Measurements from ENCODE around the gene CST5.
"Not testable (repeated sequence)": the region's sequence is repeated elsewhere in the genome, so short reads cannot be mapped to it uniquely, and the experiment has no call there.

Gene CST5

DNA sequence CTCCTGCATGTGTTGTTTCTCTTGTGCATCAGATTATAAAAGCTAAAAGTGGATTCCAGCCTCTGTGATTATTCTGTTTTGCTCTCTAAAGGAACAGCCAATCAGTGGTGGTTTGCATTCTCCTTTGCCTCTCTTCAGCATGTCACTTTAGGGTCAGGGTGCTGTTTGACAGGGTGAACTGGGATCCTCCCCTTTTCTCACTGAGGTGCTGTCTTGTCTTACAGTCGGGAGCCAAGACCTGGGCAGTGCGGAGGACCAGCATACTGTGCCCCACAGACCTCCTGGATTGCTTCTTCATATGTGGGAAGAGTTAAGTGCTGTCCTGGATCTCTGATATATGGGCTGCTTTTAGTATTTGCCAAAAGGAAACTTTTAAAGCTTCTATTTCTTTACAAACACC is 37.9 kb downstream of the CST5 start:
- no peak for DNase-seq (ENCODE audit: low spot score)

DNA sequence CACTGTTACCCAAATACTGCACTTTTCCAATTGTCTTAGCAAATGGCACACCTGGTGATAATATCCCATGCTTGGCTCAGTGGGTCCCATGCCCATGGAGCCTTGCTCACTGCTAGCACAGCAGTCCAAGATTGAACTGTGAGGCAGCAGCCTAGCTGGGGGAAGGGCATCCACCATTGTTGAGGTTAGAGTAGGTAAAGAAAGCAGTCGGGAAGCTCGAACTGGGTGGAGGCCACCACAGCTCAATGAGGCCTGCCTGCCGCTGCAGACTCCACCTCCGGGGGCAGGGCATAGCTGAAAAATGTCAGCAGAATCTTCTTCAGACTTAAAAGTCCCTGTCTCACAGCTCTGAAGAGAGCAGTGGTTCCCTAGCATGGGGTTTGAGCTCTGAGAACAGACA is 43.8 kb downstream of the CST5 start:
- no peak for DNase-seq (ENCODE audit: low spot score)

DNA sequence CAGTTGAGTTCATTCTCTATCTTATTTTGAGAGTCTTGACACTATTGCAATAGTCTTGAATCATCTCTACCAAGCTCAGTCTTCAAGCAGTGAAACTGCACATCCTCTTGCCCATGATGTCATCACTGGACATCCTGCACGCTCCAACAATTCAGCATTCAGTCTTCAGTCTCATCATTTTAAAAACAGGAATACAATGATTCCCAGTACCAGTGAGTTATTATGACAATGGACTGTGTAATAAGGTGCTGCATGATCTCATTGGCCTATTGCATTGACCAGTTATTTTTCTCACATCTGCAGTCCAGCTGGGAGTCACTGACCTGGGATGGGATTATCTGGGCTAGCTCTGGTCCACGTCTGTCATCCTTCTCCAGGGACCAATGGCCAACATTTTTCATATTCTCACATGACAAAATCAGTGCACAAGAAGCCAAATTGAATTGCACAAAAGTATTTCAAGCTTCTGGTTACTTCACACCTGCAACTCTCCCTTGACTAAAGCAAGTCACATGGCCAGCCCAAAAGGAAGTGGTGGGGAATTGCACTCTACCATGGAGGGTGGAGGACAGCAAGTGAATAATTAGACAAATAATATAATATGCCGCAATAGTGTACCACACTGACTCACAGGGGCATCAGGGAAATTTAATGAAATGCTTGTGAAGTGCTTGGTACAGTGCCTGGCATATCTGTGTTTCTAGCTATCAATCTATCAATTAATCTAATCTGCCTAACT is 46.6 kb downstream of the CST5 start:
- DNase-seq (ENCODE audit: low spot score), result no peak

DNA sequence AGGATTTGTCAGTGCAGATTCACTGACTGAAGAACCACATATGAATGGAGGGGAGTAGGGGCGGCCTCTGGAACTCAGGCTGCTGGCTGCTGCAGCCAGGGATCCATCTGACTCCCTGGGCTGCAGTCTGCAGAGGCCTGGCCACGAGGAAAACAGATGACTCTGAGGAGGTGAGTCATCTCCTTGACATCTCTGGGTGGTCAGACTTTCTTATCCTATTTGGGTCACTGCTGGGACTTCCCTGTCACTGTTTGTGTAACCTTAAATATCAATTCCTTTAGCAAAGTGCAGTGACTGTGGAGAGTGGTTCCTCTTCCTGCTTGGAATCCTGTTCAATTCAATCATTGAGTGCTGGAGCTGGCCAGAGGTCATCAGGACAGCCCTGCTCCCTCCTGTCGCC is 47.6 kb downstream of the CST5 start:
- DNase-seq (ENCODE audit: low spot score), result not testable (repeated sequence)

DNA sequence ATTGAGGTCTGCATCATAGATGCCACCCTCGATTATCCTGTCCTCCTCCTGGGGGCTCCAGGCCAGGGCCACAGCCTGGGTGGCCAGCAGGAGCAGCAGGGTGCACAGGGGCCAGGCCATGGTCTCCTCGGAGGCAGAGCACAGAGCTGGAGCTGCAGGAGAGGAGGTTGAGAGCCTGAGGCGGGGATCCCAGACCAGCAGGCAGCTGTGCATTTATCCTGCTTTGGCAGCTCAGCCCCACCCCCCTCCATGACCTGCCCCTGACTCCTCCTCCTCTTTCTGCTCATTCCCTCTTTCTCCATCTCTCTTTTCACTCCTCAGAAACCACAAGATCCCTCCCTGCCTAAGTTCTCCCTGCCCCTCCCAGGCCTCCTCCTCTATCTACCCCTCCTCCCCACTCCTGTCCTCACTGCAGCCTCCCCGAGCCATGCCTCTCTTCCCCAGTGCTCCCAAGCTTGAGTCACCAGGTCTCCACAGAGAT is 53.0 kb downstream of the CST5 start, which contains the start of gene CST2:
TSS of gene CST2 (minus strand) at position 189 of the 481 bp plus-strand sequence. CDS start at position 120, 69 bp downstream.
- no peak for DNase-seq (ENCODE audit: low spot score)
